Mucosa of rectum (tissue), 2 donors: ENCODE data around the gene SH3TC2.
A peak's percentile ranks its signal among the peaks of the same experiment; 100 is the strongest.

Experiments used
- H3K27ac ChIP-seq, 2 donors: one replicate each; pipeline ENCODE4 v1.7.0; 2013; ENCODE audit warnings: inconsistent platforms in 2 of 2, low read depth in 2 of 2, low read length in 2 of 2
- H3K27me3 ChIP-seq, 2 donors: one replicate each; pipeline ENCODE4 v1.7.0; 2013; ENCODE audit warnings: low read length in 2 of 2; ENCODE audit not compliant: control insufficient read depth in 2 of 2, insufficient read depth in 2 of 2
- H3K36me3 ChIP-seq, 2 donors: one replicate each; pipeline ENCODE4 v1.7.0; 2013; ENCODE audit warnings: low read length in 2 of 2; ENCODE audit not compliant: control insufficient read depth in 2 of 2, insufficient read depth in 2 of 2
- H3K4me1 ChIP-seq, 2 donors: one replicate each; pipeline ENCODE4 v1.7.0; 2013; ENCODE audit warnings: low read length in 2 of 2, mild to moderate bottlenecking in 1 of 2; ENCODE audit not compliant: control insufficient read depth in 2 of 2, insufficient read depth in 2 of 2
- H3K4me3 ChIP-seq, 2 donors: one replicate each; pipeline ENCODE4 v1.7.0; 2013; ENCODE audit warnings: low read length in 2 of 2
- H3K9ac ChIP-seq, 2 donors: one replicate each; pipeline ENCODE4 v1.7.0; 2013; ENCODE audit warnings: low read length in 2 of 2, low read depth in 1 of 2, mild to moderate bottlenecking in 1 of 2
- H3K9me3 ChIP-seq, 2 donors: one replicate each; pipeline ENCODE4 v1.7.0; 2013; ENCODE audit warnings: low read length in 2 of 2; ENCODE audit not compliant: control insufficient read depth in 2 of 2
- donor health status: healthy.
- donor health status: Normal muscosa, but diverticular disease.

SH3TC2 gene

DNA sequence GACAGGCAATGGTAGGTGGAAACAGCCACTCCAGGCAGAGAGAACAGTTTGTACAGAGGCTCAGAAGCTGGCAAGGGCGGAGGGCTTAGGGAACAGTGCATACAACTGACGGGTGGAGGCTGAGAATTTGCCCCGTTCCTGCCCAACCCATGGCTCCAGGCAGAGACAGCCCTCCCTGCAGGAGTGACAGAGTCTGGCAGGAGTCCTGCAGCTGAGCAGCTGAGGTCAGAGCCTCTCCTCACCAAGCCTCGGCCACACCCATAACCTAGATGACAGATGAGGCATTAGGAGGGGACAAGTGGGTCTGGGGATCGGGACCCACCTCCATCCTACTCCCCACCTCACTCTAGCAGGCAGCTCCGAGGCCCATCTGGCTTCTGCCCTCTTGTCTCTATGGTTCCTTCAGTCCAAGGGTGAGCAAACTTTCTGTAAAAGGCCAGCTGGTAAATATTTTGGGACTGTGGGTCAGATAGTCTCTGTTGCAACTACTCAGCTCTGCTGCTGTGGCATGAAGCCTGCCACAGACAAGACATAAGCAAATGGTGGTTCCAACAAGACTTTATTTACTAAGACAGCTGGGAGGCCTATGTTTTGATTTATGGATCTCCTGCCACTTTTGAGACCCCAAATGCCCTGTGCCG, 83.7 kb downstream of the SH3TC2 start:
- H3K27ac ChIP-seq, result no peak overlapping the region
- H3K4me1 ChIP-seq, result no peaks in the 10 kb centered on the region
- H3K36me3 ChIP-seq, result no peaks in the 10 kb centered on the region
- H3K4me3 ChIP-seq, result no peak overlapping the region
- H3K9ac ChIP-seq, result no peak overlapping the region
- H3K27me3 ChIP-seq, result no peaks in the 10 kb centered on the region
- H3K9me3 ChIP-seq, result no peaks in the 10 kb centered on the region

DNA sequence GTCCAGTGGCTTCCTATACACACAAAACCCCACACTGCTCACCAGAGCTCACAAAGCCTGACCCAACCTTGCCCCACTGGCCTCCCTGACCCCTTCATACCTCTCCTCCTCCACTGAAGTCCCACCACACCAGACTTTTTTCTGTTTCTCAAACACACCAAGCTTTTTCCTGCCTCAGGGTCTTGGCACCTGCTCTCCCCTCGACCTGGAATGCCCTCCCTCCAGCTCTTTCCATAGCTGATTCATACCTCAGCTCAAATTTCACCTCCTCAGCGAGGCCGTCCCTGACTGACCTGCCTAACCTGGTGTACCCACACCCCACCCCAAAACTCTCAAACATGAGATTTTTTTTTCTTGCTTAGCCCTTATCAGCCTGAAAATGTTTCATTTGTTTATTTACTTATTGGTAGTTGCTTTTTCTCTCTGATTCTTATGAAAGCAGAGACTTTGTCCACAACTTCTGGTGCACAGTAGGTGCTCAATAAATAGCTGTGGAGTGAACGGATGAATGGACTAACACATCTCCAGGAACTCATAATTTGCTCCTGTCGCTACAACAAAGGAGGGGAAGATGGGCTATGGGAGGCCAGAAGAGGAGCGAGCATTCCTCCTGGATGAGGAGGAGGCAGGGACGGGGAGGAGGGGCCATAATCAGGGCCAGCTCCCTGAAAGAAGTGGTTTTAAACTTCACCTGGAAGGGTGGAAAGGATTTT, 84.3 kb downstream of the SH3TC2 start:
- Histone ChIP-seq H3K4me1 (no peaks in the 10 kb centered on the region), H3K36me3 (no peaks in the 10 kb centered on the region), H3K9ac (no peak overlapping the region), H3K9me3 (no peaks in the 10 kb centered on the region), H3K27me3 (no peaks in the 10 kb centered on the region), H3K27ac (no peak overlapping the region), H3K4me3 (no peak overlapping the region)

DNA sequence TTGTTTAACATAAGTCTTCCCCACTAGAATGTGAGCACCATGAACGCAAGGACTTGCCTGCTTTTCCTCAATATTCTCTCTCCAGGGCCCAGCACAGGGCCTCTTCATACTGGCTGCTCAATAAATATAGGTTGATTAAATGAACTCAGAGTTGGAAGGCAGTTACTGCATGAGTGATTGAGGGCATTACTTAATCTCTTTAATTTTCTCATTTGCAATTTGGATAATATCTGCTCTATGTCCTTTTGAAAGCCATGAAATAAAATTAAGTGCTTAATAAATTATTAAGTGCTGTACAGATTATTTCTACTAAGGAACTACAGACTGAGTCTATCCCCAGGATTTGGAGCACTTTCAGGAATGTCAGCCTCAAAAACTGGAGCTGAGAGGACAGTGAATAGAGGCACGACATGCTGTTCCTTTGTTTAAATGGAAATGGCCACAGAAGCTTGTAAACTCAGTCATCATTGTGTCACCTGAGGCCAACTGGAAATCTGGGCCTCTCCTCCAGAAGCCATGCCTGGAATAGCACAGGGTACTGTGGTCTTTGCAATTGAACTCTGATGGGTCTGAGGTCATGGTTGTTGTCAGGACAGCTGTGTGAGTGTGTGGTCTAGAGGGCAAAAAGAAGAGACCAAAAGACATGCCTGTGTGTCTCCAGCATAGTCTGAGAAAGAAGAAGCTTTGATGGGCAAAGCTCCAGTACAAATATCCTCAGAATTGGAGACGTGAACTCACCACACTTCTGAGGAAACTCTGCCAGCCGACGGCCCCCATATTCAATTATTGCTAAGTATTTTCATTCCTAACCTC, 86.1 kb downstream of the SH3TC2 start:
- peaks cover 0 to 3% of the 10 kb centered on the region in 2 donors for H3K4me1 ChIP-seq
- H3K36me3 ChIP-seq, result no peaks in the 10 kb centered on the region
- H3K9ac ChIP-seq, result no peak overlapping the region
- H3K27ac ChIP-seq, result no peak overlapping the region
- no peaks in the 10 kb centered on the region for H3K27me3 ChIP-seq
- no peaks in the 10 kb centered on the region for H3K9me3 ChIP-seq
- no peak overlapping the region for H3K4me3 ChIP-seq

DNA sequence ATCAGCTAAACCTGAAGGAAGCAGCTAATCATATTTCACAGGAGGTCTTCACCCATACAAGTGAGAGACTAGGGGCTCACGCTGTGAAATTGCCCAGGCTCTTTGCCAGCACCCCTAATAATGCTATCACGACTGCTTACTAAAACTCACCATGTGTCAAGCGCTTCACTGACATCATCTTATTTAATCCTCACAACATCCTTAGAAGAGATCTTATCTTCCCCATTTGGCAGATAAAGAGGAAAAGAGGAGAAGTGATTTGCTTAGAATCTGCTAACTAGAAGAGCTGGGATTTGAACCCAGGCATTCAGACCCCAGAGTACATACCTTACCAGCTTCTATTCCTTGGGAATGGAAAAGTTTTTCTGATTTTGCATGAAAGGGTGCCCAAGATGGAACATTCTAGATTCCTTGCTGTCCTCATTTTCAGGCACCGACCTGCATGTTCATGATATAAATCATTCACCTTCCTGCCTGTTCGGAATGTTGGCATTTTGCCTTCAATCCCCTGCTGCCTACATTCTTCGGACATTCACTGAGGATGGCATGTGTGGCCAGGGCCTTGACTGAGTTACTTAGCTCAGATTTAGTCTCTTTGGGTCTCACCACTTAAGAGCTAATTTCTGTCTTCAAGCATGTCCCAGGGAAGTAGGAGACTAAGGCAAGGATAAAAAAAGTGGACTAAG, 88.1 kb downstream of the SH3TC2 start:
- H3K27ac ChIP-seq, result no peak overlapping the region
- H3K9ac ChIP-seq, result no peak overlapping the region
- no peaks in the 10 kb centered on the region for H3K9me3 ChIP-seq
- H3K4me3 ChIP-seq, result no peak overlapping the region
- no peaks in the 10 kb centered on the region for H3K27me3 ChIP-seq
- peaks cover 5% of the 10 kb centered on the region in 2 donors for H3K4me1 ChIP-seq
- H3K36me3 ChIP-seq, result no peaks in the 10 kb centered on the region

DNA sequence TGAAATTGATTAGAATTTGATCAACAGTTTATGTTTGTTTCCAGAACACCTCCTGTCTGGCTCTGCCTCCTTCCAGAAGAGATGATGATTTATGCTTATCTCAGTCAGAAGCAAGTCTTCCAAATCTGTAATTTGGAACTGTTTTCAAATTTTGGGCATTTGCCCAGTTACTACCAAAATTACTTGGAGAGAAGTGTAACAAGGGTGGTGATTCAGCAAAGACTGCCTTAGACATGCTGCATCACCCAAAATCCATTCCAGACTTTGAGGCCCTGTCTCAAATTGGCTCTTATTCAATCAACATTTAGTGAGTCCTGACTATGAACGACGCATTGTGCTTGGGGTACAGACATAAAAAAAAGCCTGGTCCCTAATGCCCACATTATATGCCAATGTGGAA, 89.4 kb downstream of the SH3TC2 start:
- no peak overlapping the region for H3K27ac ChIP-seq

DNA sequence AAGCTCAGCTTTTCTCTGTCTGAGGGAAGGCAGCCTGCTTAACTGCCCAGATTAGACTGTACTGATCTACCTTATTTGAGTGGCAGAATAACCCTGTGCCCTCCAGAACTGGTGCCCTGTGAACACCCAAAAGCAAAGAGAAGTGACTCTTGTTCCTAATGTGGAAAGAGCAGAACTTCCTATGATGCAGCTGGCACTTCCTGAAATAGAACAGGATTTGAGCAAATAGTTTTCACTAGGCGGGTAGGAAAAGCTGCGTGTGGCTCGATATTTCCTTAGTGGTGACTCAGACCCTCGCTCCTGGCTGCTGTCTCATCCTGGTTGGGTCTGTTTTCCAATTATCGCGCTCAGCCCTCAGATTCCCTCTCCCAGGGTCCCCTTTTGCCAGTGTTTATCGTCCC, 89.9 kb downstream of the SH3TC2 start:
- H3K9me3 ChIP-seq, result no peaks in the 10 kb centered on the region
- peaks cover 9 to 11% of the 10 kb centered on the region in 2 donors for H3K4me1 ChIP-seq
- H3K9ac ChIP-seq, result no peak overlapping the region
- no peaks in the 10 kb centered on the region for H3K36me3 ChIP-seq
- H3K27me3 ChIP-seq, result no peaks in the 10 kb centered on the region
- no peak overlapping the region for H3K4me3 ChIP-seq
- peak overlapping the region in 1 of 2 donors; percentile 15 for H3K27ac ChIP-seq

More for the DNA sequence above, 89.4 kb downstream of the SH3TC2 start:
- Histone ChIP-seq H3K27me3 (no peaks in the 10 kb centered on the region), H3K9ac (no peak overlapping the region), H3K36me3 (no peaks in the 10 kb centered on the region), H3K9me3 (no peaks in the 10 kb centered on the region), H3K4me3 (no peak overlapping the region), H3K4me1 (peaks cover 6% of the 10 kb centered on the region in 2 donors)

DNA sequence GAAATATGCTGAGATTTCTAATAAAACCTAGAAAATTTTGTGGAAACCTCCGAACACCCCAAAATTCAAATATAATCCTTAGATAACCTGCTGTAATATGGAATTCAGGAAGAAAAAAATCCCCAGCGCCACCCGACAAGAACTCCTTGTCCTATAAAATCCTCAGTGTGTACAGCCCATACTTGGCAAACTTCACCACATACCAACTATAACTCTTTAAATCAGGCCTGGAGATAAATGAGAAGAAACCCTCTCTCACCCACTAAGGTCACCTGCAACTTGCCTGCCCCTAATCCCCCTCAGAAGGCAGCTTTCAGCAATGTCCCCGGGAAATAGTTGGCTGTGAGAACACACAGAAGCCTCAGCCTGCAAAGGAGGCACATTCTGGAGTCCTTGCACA, 90.5 kb downstream of the SH3TC2 start:
- Histone ChIP-seq H3K9me3 (no peaks in the 10 kb centered on the region), H3K27ac (peak overlapping the region in 1 of 2 donors; percentile 15), H3K9ac (no peak overlapping the region), H3K36me3 (no peaks in the 10 kb centered on the region), H3K4me1 (peaks cover 10 to 13% of the 10 kb centered on the region in 2 donors), H3K27me3 (no peaks in the 10 kb centered on the region), H3K4me3 (no peak overlapping the region)

DNA sequence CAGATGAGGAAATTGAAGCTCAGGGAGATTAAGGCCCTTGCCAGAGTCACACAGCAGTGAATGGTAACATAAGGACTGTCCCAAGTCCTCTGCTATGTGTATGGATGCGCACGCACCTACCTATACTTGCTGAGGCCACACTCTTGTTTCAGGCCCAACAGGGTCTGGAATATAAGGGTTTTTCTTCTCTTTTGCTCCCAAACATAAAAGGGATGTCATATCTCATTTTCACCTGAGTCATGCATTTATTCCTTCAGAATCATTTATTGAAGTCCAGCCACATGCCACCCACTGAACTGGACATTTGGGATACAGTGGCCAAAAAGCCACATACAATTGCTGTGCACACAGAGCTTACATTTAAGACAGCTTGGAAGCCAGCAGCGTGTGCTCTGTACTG, 92.0 kb downstream of the SH3TC2 start:
- no peaks in the 10 kb centered on the region for H3K27me3 ChIP-seq
- no peak overlapping the region for H3K27ac ChIP-seq
- no peaks in the 10 kb centered on the region for H3K36me3 ChIP-seq
- H3K4me3 ChIP-seq, result no peak overlapping the region
- H3K9ac ChIP-seq, result no peak overlapping the region
- peaks cover 10 to 13% of the 10 kb centered on the region in 2 donors for H3K4me1 ChIP-seq
- H3K9me3 ChIP-seq, result no peaks in the 10 kb centered on the region

DNA sequence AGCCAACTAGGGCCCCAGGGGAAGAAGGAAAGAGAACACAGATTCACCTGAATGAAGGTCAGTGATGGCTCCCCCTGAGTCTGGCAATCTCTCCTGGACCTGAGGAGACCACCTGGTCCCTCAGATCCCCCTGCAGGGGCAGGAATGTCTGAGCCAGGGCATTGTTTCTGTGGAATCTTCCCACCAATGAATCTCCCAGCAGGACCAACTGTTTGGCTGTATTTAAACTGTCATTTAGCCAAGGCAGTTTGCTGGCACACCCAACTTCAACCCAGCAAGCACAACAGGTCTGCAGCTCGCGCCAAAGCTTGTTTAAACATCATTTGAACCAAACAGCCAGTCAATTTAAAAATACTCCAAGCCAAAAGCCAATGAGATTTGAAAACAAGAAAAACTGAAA, 92.6 kb downstream of the SH3TC2 start:
- no peak overlapping the region for H3K9ac ChIP-seq
- H3K27me3 ChIP-seq, result no peaks in the 10 kb centered on the region
- no peak overlapping the region for H3K27ac ChIP-seq
- no peaks in the 10 kb centered on the region for H3K36me3 ChIP-seq
- no peaks in the 10 kb centered on the region for H3K9me3 ChIP-seq
- peaks cover 10 to 13% of the 10 kb centered on the region in 2 donors for H3K4me1 ChIP-seq
- H3K4me3 ChIP-seq, result no peak overlapping the region
